ENCODE measurements around the gene CREBRF.

GRCh38 chr5:173138707-173139106 is 82.6 kb downstream of the CREBRF start:
- TF ChIP-seq CTCF (IDR thresholded peaks at IDR 0.05; ENCODE audit: low read depth, low read length), result no peak
- TF ChIP-seq EZH2phosphoT487 (IDR thresholded peaks at IDR 0.05; ENCODE audit: low read depth), result no peak

Measured in OCI-LY3 (cell line).